Neutrophil (primary cell): Measurements from ENCODE around the gene THSD7B.

Source experiments
- H3K27ac ChIP-seq: fragments of 200-600 bp; sonication (generic); 2 replicates; pipeline ENCODE4 v1.5.1; 2016; ENCODE audit warnings: mild to moderate bottlenecking, moderate library complexity
- H3K27me3 ChIP-seq: fragments of 200-600 bp; sonication (generic); 2 replicates; pipeline ENCODE4 v1.6.0; 2016; ENCODE audit warnings: mild to moderate bottlenecking
- H3K36me3 ChIP-seq: fragments of 200-600 bp; sonication (generic); 2 replicates; pipeline ENCODE4 v1.5.1; 2017
- H3K4me1 ChIP-seq, 2 experiments: fragments of 200-600 bp in 1 of 2; sonication (generic) in 1 of 2; 1 replicate in 1 of 2; 2 replicates in 1 of 2; pipeline versions ENCODE4 v1.5.1 to v1.6.1; 2013 to 2016; ENCODE audit warnings: low read depth in 1 of 2, low read length in 1 of 2, mild to moderate bottlenecking in 1 of 2, moderate library complexity in 1 of 2; ENCODE audit not compliant: control insufficient read depth in 1 of 2, insufficient read depth in 1 of 2
- H3K4me3 ChIP-seq, 2 experiments: fragments of 200-600 bp in 1 of 2; sonication (generic) in 1 of 2; 1 replicate in 1 of 2; 2 replicates in 1 of 2; pipeline ENCODE4 v1.5.1; 2013 to 2016; ENCODE audit warnings: low read depth in 1 of 2, low read length in 1 of 2, mild to moderate bottlenecking in 1 of 2, moderate library complexity in 1 of 2
- H3K9me3 ChIP-seq: fragments of 200-600 bp; sonication (generic); 2 replicates; pipeline ENCODE4 v1.5.1; 2016
- CTCF ChIP-seq: fragments of 200-600 bp; sonication (generic); IDR thresholded peaks from 2 replicates; pipeline ENCODE4 v1.5.1; 2016; ENCODE audit warnings: antibody characterized with exemption

THSD7B gene

GRCh38 chr2:137207030-137207429 lies 441.7 kb downstream of the THSD7B start:
- TF ChIP-seq CTCF = no peak
- no peak overlapping the region for H3K4me3 ChIP-seq
- H3K4me1 ChIP-seq = no peaks in the 10 kb centered on the region
- no peaks in the 10 kb centered on the region for H3K9me3 ChIP-seq
- H3K27me3 ChIP-seq = no peaks in the 10 kb centered on the region
- H3K27ac ChIP-seq = no peak overlapping the region
- no peaks in the 10 kb centered on the region for H3K36me3 ChIP-seq

- H3K4me1 ChIP-seq = no peaks in the 10 kb centered on the region
Measured at GRCh38 chr2:137208431-137208891, 443.1 kb downstream of the THSD7B start.

GRCh38 chr2:137210039-137210438 lies 444.7 kb downstream of the THSD7B start:
- no peaks in the 10 kb centered on the region for H3K9me3 ChIP-seq
- no peak overlapping the region for H3K4me3 ChIP-seq
- H3K36me3 ChIP-seq = no peaks in the 10 kb centered on the region
- TF ChIP-seq CTCF = no peak
- H3K4me1 ChIP-seq = no peaks in the 10 kb centered on the region
- no peaks in the 10 kb centered on the region for H3K27me3 ChIP-seq
- no peak overlapping the region for H3K27ac ChIP-seq

More at GRCh38 chr2:137208431-137208891, 443.1 kb downstream of the THSD7B start:
- no peak overlapping the region for H3K4me3 ChIP-seq
- H3K9me3 ChIP-seq = no peaks in the 10 kb centered on the region
- TF ChIP-seq CTCF = no peak
- H3K36me3 ChIP-seq = no peaks in the 10 kb centered on the region
- H3K27me3 ChIP-seq = no peaks in the 10 kb centered on the region
- H3K27ac ChIP-seq = no peak overlapping the region

GRCh38 chr2:137211761-137212160 lies 446.4 kb downstream of the THSD7B start:
- H3K27ac ChIP-seq = no peak overlapping the region
- H3K36me3 ChIP-seq = no peaks in the 10 kb centered on the region
- no peak for TF ChIP-seq CTCF
- no peaks in the 10 kb centered on the region for H3K9me3 ChIP-seq
- no peaks in the 10 kb centered on the region for H3K4me1 ChIP-seq
- H3K4me3 ChIP-seq = no peak overlapping the region
- H3K27me3 ChIP-seq = no peaks in the 10 kb centered on the region

- Histone ChIP-seq H3K4me1 (no peaks in the 10 kb centered on the region), H3K36me3 (no peaks in the 10 kb centered on the region), H3K9me3 (no peaks in the 10 kb centered on the region), H3K27me3 (no peaks in the 10 kb centered on the region), H3K4me3 (no peak overlapping the region), H3K27ac (no peak overlapping the region)
- no peak for TF ChIP-seq CTCF
Measured at GRCh38 chr2:137220438-137220993, 455.2 kb downstream of the THSD7B start.
